Vagina (tissue), 2 donors: ENCODE results near the gene KLF6.

ENCODE experiments used
- CTCF ChIP-seq, 3 experiments: fragments of 450-650 bp in 2 of 3; fragments of 200-600 bp in 1 of 3; sonication (generic) in 1 of 3; IDR thresholded peaks; one replicate each; pipeline ENCODE4 v1.5.1; 2017 to 2019; ENCODE audit warnings: antibody characterized with exemption in 3 of 3, mild to moderate bottlenecking in 2 of 3, moderate library complexity in 2 of 3
- POLR2A ChIP-seq, 2 donors: fragments of 450-650 bp; IDR thresholded peaks; one replicate each; pipeline ENCODE4 v1.6.1; 2017; ENCODE audit warnings: antibody characterized with exemption in 2 of 2, mild to moderate bottlenecking in 2 of 2, moderate library complexity in 2 of 2

GRCh38 chr10:3745521-3745920, 39.5 kb downstream of the KLF6 start:
- no peak for TF ChIP-seq POLR2A (IDR thresholded peaks at IDR 0.05)
- TF ChIP-seq CTCF (IDR thresholded peaks at IDR 0.05): no peak
